GM12891 (cell line): ENCODE measurements around the gene RET.

Source experiments
- POLR2A ChIP-seq: IDR thresholded peaks from 2 replicates; pipeline ENCODE4 v1.6.1; 2011; ENCODE audit warnings: low read depth, low read length, control low read depth
- POLR2AphosphoS5 ChIP-seq: IDR thresholded peaks from 2 replicates; pipeline ENCODE4 v1.6.1; 2011; ENCODE audit warnings: low read depth, low read length, control low read depth
- POU2F2 ChIP-seq: IDR thresholded peaks from 2 replicates; pipeline ENCODE4 v1.6.1; 2011; ENCODE audit warnings: low read depth, mild to moderate bottlenecking, control low read depth, low read length, moderate library complexity

GRCh38 chr10:43045631-43046287, 31.1 kb upstream of the RET start:
- TF ChIP-seq POLR2A (no peak), POLR2AphosphoS5 (no peak), POU2F2 (no peak)
